K562 (cell line): ENCODE data around the gene SFT2D2. TPM values are rescaled to one million over a fixed set of nuclear protein-coding genes. Genes with fewer than 3 reads are reported as not detected.

Experiments used
- ATAC-seq: fragments of 200-7000 bp; cut with Tn5 transposase; 3 replicates; pipeline ENCODE4 v1.9.1; 2020; ENCODE audit warnings: moderate library complexity
- BruUV-seq: library from RNA; stranded (reverse); fragments of 400-500 nt; replicated peaks from 2 replicates; lab custom pipeline; 2021; lab: Mats Ljungman, UMichigan
- CTCF ChIA-PET: fragments of 300-600 bp; formaldehyde crosslinking; extraction: SDS; loops from one replicate; lab custom pipeline; 2021; ENCODE audit warnings: low intra/inter-chr PET ratio; lab: Yijun Ruan, JAX
- POLR2A ChIA-PET: fragments of 300-600, 350-650 bp; sonication (Branson Sonifier 250); formaldehyde crosslinking; extraction: SDS; loops from one replicate; lab custom pipeline; 2021; ENCODE audit warnings: antibody characterized with exemption, inconsistent platforms; lab: Yijun Ruan, JAX
- DNase-seq, 4 experiments: peaks; one replicate each; pipeline versions ENCODE4 v3.0.0 to v3.0.0-alpha.2; 2011 to 2018; ENCODE audit warnings: low spot score in 3 of 4, mixed read lengths in 3 of 4; ENCODE audit errors: extremely low read depth in 1 of 4
- FAIRE-seq: peaks from 2 replicates; lab custom pipeline; 2011; peaks lifted over from hg19 to GRCh38; lab: Jason Lieb, UNC
- H2AFZ ChIP-seq: 2 replicates; pipeline ENCODE4 v1.6.0; 2011; ENCODE audit warnings: low read depth, low read length, control low read depth, inconsistent platforms
- H3K27ac ChIP-seq: fragments of 200-600 bp; 3 replicates; pipeline ENCODE4 v1.8.0; 2011; ENCODE audit warnings: low read depth, mild to moderate bottlenecking, control low read depth, inconsistent platforms, low read length, moderate library complexity, mixed read lengths; ENCODE audit errors: extremely low read depth
- H3K27me3 ChIP-seq, 2 experiments: fragments of 300-600 bp in 1 of 2; 2 replicates in 1 of 2; 3 replicates in 1 of 2; pipeline versions ENCODE4 v1.6.0 to v1.8.0; 2011; ENCODE audit warnings: inconsistent platforms in 2 of 2, low read length in 2 of 2, mild to moderate bottlenecking in 1 of 2, mixed read lengths in 1 of 2, moderate library complexity in 1 of 2; ENCODE audit not compliant: control insufficient read depth in 2 of 2, insufficient read depth in 2 of 2
- H3K36me3 ChIP-seq: fragments of 300-600 bp; 3 replicates; pipeline ENCODE4 v1.8.0; 2011; ENCODE audit warnings: mild to moderate bottlenecking, low read length, inconsistent platforms; ENCODE audit not compliant: control insufficient read depth, insufficient read depth
- H3K4me1 ChIP-seq, 2 experiments: fragments of 200-600 bp in 1 of 2; replicated peaks in 1 of 2; 2 replicates in 1 of 2; 3 replicates in 1 of 2; pipeline versions ENCODE4 v1.5.1 to v1.8.0; 2011; ENCODE audit warnings: inconsistent platforms in 2 of 2, low read length in 2 of 2, mild to moderate bottlenecking in 1 of 2, mixed read lengths in 1 of 2, moderate library complexity in 1 of 2; ENCODE audit not compliant: control insufficient read depth in 2 of 2, insufficient read depth in 2 of 2
- H3K4me2 ChIP-seq: 2 replicates; pipeline ENCODE4 v1.6.1; 2011; ENCODE audit warnings: low read length, control low read depth, inconsistent platforms, mixed read lengths; ENCODE audit not compliant: insufficient read depth
- H3K4me3 ChIP-seq: fragments of 200-600 bp; sonication (generic), shearing (Covaris generic); 2 replicates; pipeline ENCODE4 v1.5.1; 2016; ENCODE audit warnings: control low read depth, inconsistent platforms
- H3K79me2 ChIP-seq: fragments of 200-600 bp; 3 replicates; pipeline ENCODE4 v1.8.0; 2011; ENCODE audit warnings: low read length, inconsistent platforms; ENCODE audit not compliant: control insufficient read depth, insufficient read depth
- H3K9ac ChIP-seq, 2 experiments: 2 replicates each; pipeline versions ENCODE4 v1.6.0 to v1.6.1; 2011; ENCODE audit warnings: low read depth in 2 of 2, low read length in 2 of 2, control low read depth in 1 of 2, inconsistent platforms in 1 of 2, mild to moderate bottlenecking in 1 of 2, mixed read lengths in 1 of 2; ENCODE audit not compliant: insufficient read depth in 1 of 2
- H3K9me1 ChIP-seq: one replicate; pipeline ENCODE4 v1.6.0; 2011; ENCODE audit warnings: inconsistent platforms, mild to moderate bottlenecking, low read length, moderate library complexity; ENCODE audit not compliant: control insufficient read depth, insufficient read depth
- H3K9me3 ChIP-seq: replicated peaks from 2 replicates; pipeline ENCODE4 v1.5.1; 2011; ENCODE audit warnings: low read depth, low read length, inconsistent platforms; ENCODE audit not compliant: control insufficient read depth, insufficient read depth
- H4K20me1 ChIP-seq: replicated peaks from 2 replicates; pipeline ENCODE4 v1.6.1; 2011; ENCODE audit warnings: low read length, inconsistent platforms, mixed read lengths; ENCODE audit not compliant: control insufficient read depth, insufficient read depth
- CEBPG ChIP-seq, 3 experiments: fragments of 200-800 bp in 1 of 3; sonication (Bioruptor generic) in 1 of 3; sonication (generic) in 1 of 3; formaldehyde crosslinking in 1 of 3; IDR thresholded peaks in 2 of 3; conservative IDR thresholded peaks in 1 of 3; 2 replicates each; pipeline versions ENCODE4 v1.6.1 to v1.8.0; 2016 to 2022; ENCODE audit warnings: missing compliant biosample characterization in 2 of 3, missing genetic modification characterization in 2 of 3, mild to moderate bottlenecking in 1 of 3, missing genetic modification reagents in 1 of 3
- CXXC5 ChIP-seq: fragments of 250-450 bp; sonication (Bioruptor Pico); IDR thresholded peaks from 2 replicates; pipeline ENCODE4 v1.8.0; 2022; ENCODE audit warnings: inconsistent platforms, mild to moderate bottlenecking, moderate library complexity
- DNMT1 ChIP-seq: fragments of 450-650 bp; IDR thresholded peaks from 2 replicates; pipeline ENCODE4 v1.6.1; 2016; ENCODE audit warnings: antibody characterized with exemption, mild to moderate bottlenecking
- FIP1L1 ChIP-seq: fragments of 200-400 bp; formaldehyde crosslinking; IDR thresholded peaks from 2 replicates; pipeline ENCODE4 v1.6.1; 2018; ENCODE audit warnings: mild to moderate bottlenecking, low read depth, low read length; ENCODE audit not compliant: poor library complexity, severe bottlenecking
- FOXO4 ChIP-seq: fragments of 450-650 bp; formaldehyde crosslinking; IDR thresholded peaks from 2 replicates; pipeline ENCODE4 v1.4.0; 2020; ENCODE audit warnings: mild to moderate bottlenecking, moderate library complexity
- NR2C1 ChIP-seq, 2 experiments: fragments of 450-650 bp; IDR thresholded peaks; 2 replicates each; pipeline ENCODE4 v1.6.1; 2017; ENCODE audit warnings: mild to moderate bottlenecking in 2 of 2, antibody characterized with exemption in 1 of 2, inconsistent platforms in 1 of 2, missing compliant biosample characterization in 1 of 2, missing genetic modification characterization in 1 of 2
- NR2C2 ChIP-seq, 2 experiments: fragments of 200-800 bp in 1 of 2; sonication (Bioruptor generic) in 1 of 2; sonication (generic) in 1 of 2; formaldehyde crosslinking in 1 of 2; IDR thresholded peaks; 2 replicates each; pipeline versions ENCODE4 v1.6.1 to v1.8.0; 2016 to 2022; ENCODE audit warnings: mild to moderate bottlenecking in 1 of 2, missing compliant biosample characterization in 1 of 2, missing genetic modification characterization in 1 of 2, missing genetic modification reagents in 1 of 2
- TCFL5 ChIP-seq: fragments of 250-450 bp; sonication (Bioruptor Pico); conservative IDR thresholded peaks from 2 replicates; pipeline ENCODE4 v1.6.1; 2021; ENCODE audit warnings: mild to moderate bottlenecking, moderate library complexity, matching md5 sums
- TFAP4 ChIP-seq: sonication (generic); formaldehyde crosslinking; IDR thresholded peaks from 2 replicates; pipeline ENCODE4 v1.8.0; 2022; ENCODE audit warnings: missing genetic modification reagents, mild to moderate bottlenecking, moderate library complexity, borderline replicate concordance
- ZNF175 ChIP-seq: fragments of 200-800 bp; sonication (Bioruptor generic); IDR thresholded peaks from 2 replicates; pipeline ENCODE4 v1.6.1; 2016; ENCODE audit warnings: low read depth, mild to moderate bottlenecking, missing genetic modification characterization, missing compliant biosample characterization
- ZNF224 ChIP-seq: sonication (generic); formaldehyde crosslinking; IDR thresholded peaks from 2 replicates; pipeline ENCODE4 v1.8.0; 2022; ENCODE audit warnings: mild to moderate bottlenecking, missing genetic modification reagents
- ZNF644 ChIP-seq: fragments of 200-800 bp; sonication (Bioruptor generic); IDR thresholded peaks from 2 replicates; pipeline ENCODE4 v1.6.1; 2016; ENCODE audit warnings: low read depth, missing genetic modification characterization, missing compliant biosample characterization
- ZNF766 ChIP-seq: fragments of 200-800 bp; sonication (Bioruptor generic); conservative IDR thresholded peaks from 2 replicates; pipeline ENCODE4 v1.6.1; 2016; ENCODE audit warnings: missing genetic modification characterization, missing compliant biosample characterization
- WGBS: fragments of 100-300 bp; shearing (Covaris generic); methylation state at CpG from one replicate; pipeline ENCODE4 v1.1.6; 2016; ENCODE audit warnings: low coverage, mixed read lengths; ENCODE audit not compliant: insufficient coverage; ENCODE audit errors: missing lambda C conversion rate; 5-methylcytosine and 5-hydroxymethylcytosine counted together
- in situ Hi-C: fragments of 300-500 bp; cut with MboI; formaldehyde crosslinking; loops from 4 replicates; pipeline ENCODE4 v1.15.0; 2018; ENCODE audit warnings: inconsistent platforms, mixed read lengths
- intact Hi-C: fragments of 100-400 bp; cut with micrococcal nuclease; formaldehyde crosslinking; loops from 2 replicates; pipeline ENCODE4 v1.14.2; 2022
- polyA plus RNA-seq, 8 experiments: library from polyadenylated mRNA; depleted of rRNA in 4 of 8; stranded (reverse) in 5 of 8; unstranded in 3 of 8; fragments of >200 nt; fragmentation: Nextera tagmentation in 2 of 8; fragmentation: Illumina TruSeq in 1 of 8; extraction: Ambion mirVana in 2 of 8; extraction: Trizol in 1 of 8; gene quantifications; 2 replicates each; pipeline versions ENCODE4 v1.2.1 to v1.2.3, GENCODE V29; 2011 to 2014; ENCODE audit warnings: inconsistent platforms in 1 of 8, missing spikeins in 1 of 8
- total RNA-seq, 7 experiments: library from RNA; depleted of rRNA in 6 of 7; stranded (reverse); fragments of >200 nt in 6 of 7; fragmentation: Illumina TruSeq in 2 of 7; extraction: Trizol in 2 of 7; gene quantifications; 2 replicates each; pipeline versions ENCODE4 v1.2.1 to v1.2.3, GENCODE V29; 2011 to 2021; ENCODE audit warnings: low replicate concordance in 1 of 7
- TF ChIP-seq, protein P1 (sequence below), 2 experiments: fragments of 450-650 bp in 1 of 2; sonication (generic) in 1 of 2; formaldehyde crosslinking in 1 of 2; IDR thresholded peaks in 1 of 2; conservative IDR thresholded peaks in 1 of 2; 2 replicates each; pipeline versions ENCODE4 v1.6.1 to v1.8.1; 2016 to 2023; ENCODE audit warnings: mild to moderate bottlenecking in 2 of 2, moderate library complexity in 2 of 2, inconsistent platforms in 1 of 2, missing genetic modification reagents in 1 of 2
- TF ChIP-seq, protein P2 (sequence below): fragments of 450-650 bp; IDR thresholded peaks from 2 replicates; pipeline ENCODE4 v1.6.1; 2016; ENCODE audit warnings: low read depth, mild to moderate bottlenecking, moderate library complexity

Gene SFT2D2
- total and polyA plus RNA-seq, 9 of the 15 experiments (the other 6 are each of a cell fraction or from before 2014, with no cell fraction given) = 3.4 to 50.1 (median 21.6) TPM

DNA sequence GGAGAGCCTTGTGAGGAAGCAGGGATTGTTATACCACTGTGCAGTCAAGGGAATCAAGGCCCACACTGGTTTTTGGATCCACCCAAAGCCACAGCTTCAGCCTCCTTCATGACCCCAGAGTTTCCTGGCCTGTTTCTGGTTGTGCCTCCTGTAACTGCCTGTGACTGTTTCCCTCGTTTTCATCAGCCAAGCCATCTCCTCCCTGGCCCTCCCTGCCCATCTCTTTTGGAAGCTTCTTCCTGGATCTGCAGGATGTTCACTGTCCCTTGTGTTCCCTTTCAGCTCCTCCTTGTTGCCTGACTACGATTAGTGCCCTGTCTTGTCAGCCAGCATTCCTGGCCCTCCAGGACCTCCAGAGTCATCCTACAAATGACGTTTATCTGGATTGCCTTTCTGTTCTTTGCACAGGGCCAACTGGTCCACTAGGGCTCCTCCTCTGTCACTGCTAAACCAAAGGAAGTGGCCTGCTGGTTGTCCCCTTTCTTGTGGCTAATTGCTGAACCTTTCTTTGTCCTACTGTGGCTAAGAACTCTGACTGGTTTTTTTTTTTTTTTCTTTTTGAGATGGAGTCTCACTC is 17.9 kb downstream of the SFT2D2 start:
- peaks cover 71% of the 10 kb centered on the region for H3K36me3 ChIP-seq
- no peak for FAIRE-seq
- no peaks in the 10 kb centered on the region for H3K79me2 ChIP-seq
- no peak overlapping the region; the same call in 2 of the 3 replicates for H3K27ac ChIP-seq
- no peak overlapping the region for H3K4me2 ChIP-seq
- BruUV-seq = no TSS peak
- WGBS = 37% methylated on average over 3 of the region's 3 CpGs
- no peak for DNase-seq
- H3K4me1 ChIP-seq = peaks cover 0 to 5% of the 10 kb centered on the region in 2 experiments; a peak in 1 of 5 replicates
- no peaks in the 10 kb centered on the region for H3K27me3 ChIP-seq
- peak; percentile 68 for ATAC-seq
- H3K9ac ChIP-seq = no peak overlapping the region
- H3K9me3 ChIP-seq = no peaks in the 10 kb centered on the region
- POLR2A ChIA-PET = interaction anchor here (0.6 to 2.2 kb wide), 4 partner anchors 9 to 23 kb away, joined by 4 to 6 read pairs (median 6); no protein-coding TSS in a partner anchor
- CTCF ChIA-PET = no interaction called here
- no peaks in the 10 kb centered on the region for H3K9me1 ChIP-seq
- H3K4me3 ChIP-seq = no peak overlapping the region
- intact Hi-C loops (no loop called here), in situ Hi-C loops (no loop called here)
- H2AFZ ChIP-seq = no peak overlapping the region
- H4K20me1 ChIP-seq = no peaks in the 10 kb centered on the region
- TF ChIP-seq FOXO4 = no peak
- TF ChIP-seq DNMT1 = no peak
- TF ChIP-seq, protein P1, sequence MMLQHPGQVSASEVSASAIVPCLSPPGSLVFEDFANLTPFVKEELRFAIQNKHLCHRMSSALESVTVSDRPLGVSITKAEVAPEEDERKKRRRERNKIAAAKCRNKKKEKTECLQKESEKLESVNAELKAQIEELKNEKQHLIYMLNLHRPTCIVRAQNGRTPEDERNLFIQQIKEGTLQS (IDR thresholded peaks at IDR 0.05) = peak; percentile 41; the same call in 1 of the 2 replicates
- TF ChIP-seq, protein P1 (CRISPR knock-in tag; conservative IDR thresholded peaks at IDR 0.05) = no peak
- TF ChIP-seq ZNF644 (tag) = peak; percentile 66; the same call in 1 of the 2 replicates
- TF ChIP-seq ZNF224 (CRISPR knock-in tag) = no peak
- peak; percentile 90 for TF ChIP-seq ZNF175 (CRISPR knock-in tag)
- no peak for TF ChIP-seq NR2C2 (CRISPR knock-in tag; IDR thresholded peaks at IDR 0.05)
- TF ChIP-seq NR2C2 (tag; IDR thresholded peaks at IDR 0.05) = peak; percentile 66; the same call in 1 of the 2 replicates
- TF ChIP-seq NR2C1 (IDR thresholded peaks at IDR 0.05) = no peak
- peak; percentile 54 for TF ChIP-seq NR2C1 (tag; IDR thresholded peaks at IDR 0.05)
- peak; percentile 41; the same call in 1 of the 2 replicates for TF ChIP-seq CXXC5 (CRISPR knock-in tag)
- no peak for TF ChIP-seq FIP1L1
- no peak for TF ChIP-seq TCFL5
- peak; percentile 54; the same call in 1 of the 2 replicates for TF ChIP-seq ZNF766 (CRISPR knock-in tag)
- TF ChIP-seq CEBPG (CRISPR knock-in tag; IDR thresholded peaks at IDR 0.05) = peak; percentile 83
- TF ChIP-seq CEBPG (tag; conservative IDR thresholded peaks at IDR 0.05 in 1 of 2, IDR thresholded peaks at IDR 0.05 in 1 of 2) = peak in 1 of 2 experiments; percentile 87; a peak in 2 of 4 replicates
- TF ChIP-seq, protein P2, sequence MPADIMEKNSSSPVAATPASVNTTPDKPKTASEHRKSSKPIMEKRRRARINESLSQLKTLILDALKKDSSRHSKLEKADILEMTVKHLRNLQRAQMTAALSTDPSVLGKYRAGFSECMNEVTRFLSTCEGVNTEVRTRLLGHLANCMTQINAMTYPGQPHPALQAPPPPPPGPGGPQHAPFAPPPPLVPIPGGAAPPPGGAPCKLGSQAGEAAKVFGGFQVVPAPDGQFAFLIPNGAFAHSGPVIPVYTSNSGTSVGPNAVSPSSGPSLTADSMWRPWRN = no peak
- no peak for TF ChIP-seq TFAP4 (CRISPR knock-in tag)
